SU-DHL-6 (cell line): Measurements from ENCODE around the gene MYDGF.
A peak's percentile ranks its signal among the peaks of the same experiment; 100 is the strongest.

ENCODE experiments used
- EZH2phosphoT487 ChIP-seq: fragments of 200-600 bp; sonication (generic), shearing (Covaris generic); conservative IDR thresholded peaks from 2 replicates; pipeline ENCODE4 v1.6.1; 2018; ENCODE audit warnings: mild to moderate bottlenecking, antibody characterized with exemption, low read length, moderate library complexity, mixed read lengths
- TF ChIP-seq, protein P1 (sequence below): fragments of 200-600 bp; sonication (generic); IDR thresholded peaks from one replicate; pipeline ENCODE4 v1.5.1; 2017; ENCODE audit warnings: antibody characterized with exemption, mild to moderate bottlenecking, low read length, moderate library complexity; ENCODE audit not compliant: insufficient read depth, poor library complexity, severe bottlenecking

- TF ChIP-seq, protein P1, sequence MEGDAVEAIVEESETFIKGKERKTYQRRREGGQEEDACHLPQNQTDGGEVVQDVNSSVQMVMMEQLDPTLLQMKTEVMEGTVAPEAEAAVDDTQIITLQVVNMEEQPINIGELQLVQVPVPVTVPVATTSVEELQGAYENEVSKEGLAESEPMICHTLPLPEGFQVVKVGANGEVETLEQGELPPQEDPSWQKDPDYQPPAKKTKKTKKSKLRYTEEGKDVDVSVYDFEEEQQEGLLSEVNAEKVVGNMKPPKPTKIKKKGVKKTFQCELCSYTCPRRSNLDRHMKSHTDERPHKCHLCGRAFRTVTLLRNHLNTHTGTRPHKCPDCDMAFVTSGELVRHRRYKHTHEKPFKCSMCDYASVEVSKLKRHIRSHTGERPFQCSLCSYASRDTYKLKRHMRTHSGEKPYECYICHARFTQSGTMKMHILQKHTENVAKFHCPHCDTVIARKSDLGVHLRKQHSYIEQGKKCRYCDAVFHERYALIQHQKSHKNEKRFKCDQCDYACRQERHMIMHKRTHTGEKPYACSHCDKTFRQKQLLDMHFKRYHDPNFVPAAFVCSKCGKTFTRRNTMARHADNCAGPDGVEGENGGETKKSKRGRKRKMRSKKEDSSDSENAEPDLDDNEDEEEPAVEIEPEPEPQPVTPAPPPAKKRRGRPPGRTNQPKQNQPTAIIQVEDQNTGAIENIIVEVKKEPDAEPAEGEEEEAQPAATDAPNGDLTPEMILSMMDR: peak; percentile 79
- no peak for TF ChIP-seq EZH2phosphoT487
These were observed 33.9 kb downstream of the MYDGF start for GRCh38 chr19:4636151-4636717.
